ENCODE results near the gene PSMA5. TPM values are rescaled to one million over a fixed set of nuclear protein-coding genes. Genes with fewer than 3 reads are reported as not detected.
"Not testable (repeated sequence)": the region's sequence is repeated elsewhere in the genome, so short reads cannot be mapped to it uniquely, and the experiment has no call there.

PSMA5 gene
- total RNA-seq, 4 donors from 2014 or later: 25.1 to 35.7 (median 28.0) TPM

DNA sequence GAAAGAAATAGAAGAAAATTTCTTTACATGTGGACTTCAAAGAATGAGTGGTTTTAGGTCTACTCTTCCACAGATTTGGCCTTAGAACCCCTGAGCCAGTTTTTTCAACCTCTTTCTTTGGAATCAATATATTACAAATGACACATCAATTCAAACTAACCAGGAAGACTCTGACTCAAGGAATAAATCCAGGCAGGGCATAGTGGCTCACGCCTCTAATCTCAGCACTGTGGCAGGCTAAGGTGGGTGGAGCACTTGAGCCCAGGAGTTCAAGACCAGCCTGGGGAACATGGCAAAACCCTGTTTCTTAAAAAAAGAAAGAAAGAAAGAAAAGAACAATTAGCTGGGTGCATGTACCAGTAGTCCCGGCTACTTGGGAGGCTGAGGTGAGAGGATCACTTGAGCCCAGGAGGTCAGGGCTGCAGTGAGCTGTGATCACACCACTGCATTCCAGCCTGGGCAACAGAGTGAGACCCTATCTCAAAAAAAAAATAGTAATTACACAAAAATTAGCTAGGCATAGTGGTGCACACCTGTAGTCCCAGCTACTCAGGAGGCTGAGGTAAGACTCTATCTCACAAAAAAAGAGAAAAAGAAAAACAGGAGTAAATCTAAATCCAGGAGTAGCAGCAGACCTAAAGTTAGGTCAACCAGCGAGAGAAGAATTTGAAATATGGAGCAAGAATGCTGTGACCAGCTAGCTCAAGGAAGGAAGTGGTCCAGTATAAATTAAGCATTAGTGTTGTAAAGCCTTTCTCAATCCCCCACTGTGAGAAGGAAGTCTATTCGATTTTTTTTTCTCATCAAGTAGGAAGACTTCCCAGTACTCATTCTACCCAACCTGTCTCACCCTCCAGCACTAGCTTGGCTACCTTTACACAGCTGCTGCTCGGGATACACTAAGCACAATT lies 30.4 kb downstream of the PSMA5 start:
- Histone ChIP-seq H3K27ac (peak overlapping the region; percentile 88 to 96 (median 94)), H3K4me3 (replicated peaks in 1 of 3) (peak overlapping the region in 1 of 3 donors; percentile 48), H3K4me1 (peaks cover 43 to 49% of the 10 kb centered on the region in 2 donors), H3K36me3 (peaks cover 0 to 2% of the 10 kb centered on the region in 2 donors), H3K9me3 (no peaks in the 10 kb centered on the region), H3K27me3 (no peaks in the 10 kb centered on the region)
- TF ChIP-seq, protein P1, sequence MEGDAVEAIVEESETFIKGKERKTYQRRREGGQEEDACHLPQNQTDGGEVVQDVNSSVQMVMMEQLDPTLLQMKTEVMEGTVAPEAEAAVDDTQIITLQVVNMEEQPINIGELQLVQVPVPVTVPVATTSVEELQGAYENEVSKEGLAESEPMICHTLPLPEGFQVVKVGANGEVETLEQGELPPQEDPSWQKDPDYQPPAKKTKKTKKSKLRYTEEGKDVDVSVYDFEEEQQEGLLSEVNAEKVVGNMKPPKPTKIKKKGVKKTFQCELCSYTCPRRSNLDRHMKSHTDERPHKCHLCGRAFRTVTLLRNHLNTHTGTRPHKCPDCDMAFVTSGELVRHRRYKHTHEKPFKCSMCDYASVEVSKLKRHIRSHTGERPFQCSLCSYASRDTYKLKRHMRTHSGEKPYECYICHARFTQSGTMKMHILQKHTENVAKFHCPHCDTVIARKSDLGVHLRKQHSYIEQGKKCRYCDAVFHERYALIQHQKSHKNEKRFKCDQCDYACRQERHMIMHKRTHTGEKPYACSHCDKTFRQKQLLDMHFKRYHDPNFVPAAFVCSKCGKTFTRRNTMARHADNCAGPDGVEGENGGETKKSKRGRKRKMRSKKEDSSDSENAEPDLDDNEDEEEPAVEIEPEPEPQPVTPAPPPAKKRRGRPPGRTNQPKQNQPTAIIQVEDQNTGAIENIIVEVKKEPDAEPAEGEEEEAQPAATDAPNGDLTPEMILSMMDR (IDR thresholded peaks at IDR 0.05): no peak
- TF ChIP-seq POLR2A (IDR thresholded peaks at IDR 0.05): no peak
- no peak for DNase-seq
- intact Hi-C loops (cut with DNase I): loop anchor here (5.0 kb wide), 1 partner anchor 114 kb away; the partner anchor contains the start of gene PSRC1
- WGBS, 2 donors: 59 to 63% methylated on average over 5 of the region's 5 CpGs

DNA sequence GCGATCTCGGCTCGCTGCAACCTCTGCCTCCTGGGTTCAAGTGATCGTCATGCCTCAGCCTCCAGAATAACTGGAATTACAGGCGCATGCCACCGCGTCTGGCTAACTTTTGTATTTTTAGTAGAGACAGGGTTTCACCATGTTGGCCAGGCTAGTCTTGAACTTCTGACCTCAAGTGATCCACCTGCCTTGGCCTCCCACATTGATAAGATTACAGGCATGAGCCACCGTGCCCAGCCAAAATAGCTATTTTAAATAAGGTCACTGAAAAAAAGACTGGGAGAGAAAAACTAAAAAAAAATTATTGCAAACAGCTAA lies 31.0 kb downstream of the PSMA5 start:
- H3K9me3 ChIP-seq; H3K27me3 ChIP-seq; H3K4me3 ChIP-seq (replicated peaks in 1 of 3); H3K36me3 ChIP-seq: not testable (repeated sequence)
- Histone ChIP-seq H3K4me1 (peaks cover 50 to 55% of the 10 kb centered on the region in 2 donors), H3K27ac (peak overlapping the region; percentile 88 to 96 (median 94))
- DNase-seq: peak in 1 of 2 donors; percentile 53
- 42 to 44% methylated on average over 8 of the region's 8 CpGs for WGBS, 2 donors
- intact Hi-C loops (cut with DNase I): loop anchor here (5.0 kb wide), 1 partner anchor 113 kb away; the partner anchor contains the start of gene PSRC1

DNA sequence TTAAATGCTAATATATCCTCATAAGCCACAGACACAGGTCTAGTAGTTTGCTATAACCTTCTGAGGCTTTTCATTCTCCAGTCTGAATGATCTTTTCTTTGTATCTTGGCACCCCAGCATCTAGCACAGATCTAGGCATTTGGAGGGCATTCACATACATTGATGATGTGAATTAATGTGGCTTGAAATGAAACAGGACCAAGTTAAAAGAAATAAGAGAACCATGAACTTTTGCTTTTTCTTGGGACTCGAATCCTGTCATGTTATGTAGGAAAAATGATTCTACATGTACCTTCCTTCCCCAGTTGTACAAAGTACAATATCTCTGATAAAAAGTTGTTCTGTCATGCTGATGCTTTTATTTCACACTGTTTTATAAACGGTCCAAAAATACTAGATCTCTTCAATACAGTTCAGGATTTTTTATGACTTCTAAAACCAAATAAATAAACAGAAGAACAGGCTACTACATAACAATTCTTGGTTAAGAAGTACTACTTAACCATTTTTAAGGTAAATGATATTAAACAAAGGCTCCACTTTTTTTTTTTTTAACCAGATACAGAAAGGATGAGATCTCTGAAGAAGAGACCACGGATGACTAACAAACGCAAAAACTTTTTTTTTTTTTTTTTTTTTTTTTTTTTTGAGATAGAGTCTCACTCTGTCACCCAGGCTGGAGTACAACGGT lies 31.5 kb downstream of the PSMA5 start:
- Histone ChIP-seq H3K36me3 (no peaks in the 10 kb centered on the region), H3K4me1 (peaks cover 55 to 60% of the 10 kb centered on the region in 2 donors), H3K27ac (peak overlapping the region; percentile 88 to 96 (median 94)), H3K4me3 (replicated peaks in 1 of 3) (no peak overlapping the region), H3K9me3 (no peaks in the 10 kb centered on the region), H3K27me3 (no peaks in the 10 kb centered on the region)
- no peak for DNase-seq
- intact Hi-C loops (cut with DNase I): loop anchor here (5.0 kb wide), 1 partner anchor 112 kb away; the partner anchor contains the start of gene PSRC1
- 64 to 65% methylated on average over 5 of the region's 5 CpGs for WGBS, 2 donors
- TF ChIP-seq, protein P1 (IDR thresholded peaks at IDR 0.05): no peak
- no peak for TF ChIP-seq POLR2A (IDR thresholded peaks at IDR 0.05)

DNA sequence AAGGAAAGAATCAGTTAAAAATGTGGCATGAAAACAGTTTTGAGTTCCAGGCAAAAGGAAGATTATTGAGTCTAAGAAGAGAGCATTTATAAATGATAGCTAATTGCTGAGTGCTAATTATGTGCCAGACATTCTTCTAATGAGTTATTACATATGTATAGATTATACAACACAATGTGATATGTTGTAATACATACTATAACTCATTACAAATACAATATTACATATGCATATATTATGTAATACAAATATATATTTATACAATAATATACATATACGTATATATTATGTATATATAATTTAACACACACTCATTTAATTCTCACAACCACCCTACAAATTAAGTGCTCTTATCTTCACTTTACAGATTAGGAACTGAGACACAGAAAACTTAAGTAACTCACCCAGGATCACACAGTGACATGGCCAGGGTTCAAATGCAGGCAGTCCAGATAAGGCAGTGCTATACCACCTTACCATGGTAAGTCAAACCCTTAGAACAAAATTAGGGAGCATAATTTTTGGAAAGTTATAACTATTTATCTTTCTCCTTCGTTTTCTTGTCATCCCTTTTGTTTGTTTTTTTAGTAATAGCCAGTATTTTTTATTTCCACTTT lies 32.5 kb downstream of the PSMA5 start:
- intact Hi-C loops (cut with DNase I): no loop called here
- no peak overlapping the region for H3K4me3 ChIP-seq (replicated peaks in 1 of 3)
- H3K9me3 ChIP-seq: no peaks in the 10 kb centered on the region
- peaks cover 65% of the 10 kb centered on the region in 2 donors for H3K4me1 ChIP-seq
- no peak for DNase-seq
- no peaks in the 10 kb centered on the region for H3K36me3 ChIP-seq
- no peaks in the 10 kb centered on the region for H3K27me3 ChIP-seq
- TF ChIP-seq, protein P1 (IDR thresholded peaks at IDR 0.05): no peak
- TF ChIP-seq POLR2A (IDR thresholded peaks at IDR 0.05): no peak
- WGBS, 2 donors: 43 to 50% methylated on average over 2 of the region's 2 CpGs
- peak overlapping the region; percentile 88 to 96 (median 94) for H3K27ac ChIP-seq

DNA sequence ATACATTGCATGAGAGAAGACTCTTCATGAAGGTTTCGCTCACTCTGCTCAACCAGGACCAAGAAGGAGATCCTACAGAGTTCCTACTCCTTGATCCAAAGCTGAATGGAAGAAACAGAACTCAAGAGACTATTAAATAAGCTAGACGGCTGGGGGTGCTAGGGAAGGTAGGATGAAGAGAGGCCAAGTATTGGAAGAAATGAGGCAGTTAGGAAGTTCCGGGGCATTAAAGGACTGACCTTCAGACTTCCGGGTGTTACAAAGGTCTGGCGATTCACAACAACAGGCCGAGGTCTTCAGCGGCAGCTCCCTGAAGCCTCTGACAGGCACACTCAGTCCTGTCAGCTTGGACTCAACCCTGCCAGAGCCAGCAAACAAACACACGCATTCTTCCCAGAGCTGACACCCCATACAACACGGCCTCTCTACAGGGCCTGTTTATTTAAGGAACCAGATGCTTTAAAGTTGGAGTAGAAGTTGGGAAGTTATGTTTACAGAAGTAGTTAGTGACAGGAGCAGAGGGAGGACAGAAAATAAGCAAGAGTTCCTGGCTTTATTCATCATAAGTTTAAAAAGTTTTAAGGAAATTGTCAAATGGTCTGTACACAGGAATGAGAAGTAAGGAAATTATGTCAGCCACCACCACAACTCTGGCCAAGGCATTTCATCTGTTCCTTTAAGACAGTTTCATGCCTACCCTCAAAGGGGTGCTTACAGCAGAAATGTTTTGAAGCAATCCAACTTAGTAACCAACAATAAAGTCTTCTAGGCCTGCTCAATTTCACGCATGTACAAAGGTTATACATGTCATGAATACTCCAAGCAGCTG lies 33.2 kb downstream of the PSMA5 start:
- peaks cover 59 to 63% of the 10 kb centered on the region in 2 donors for H3K4me1 ChIP-seq
- DNase-seq: peak; percentile 89
- no peaks in the 10 kb centered on the region for H3K9me3 ChIP-seq
- no peaks in the 10 kb centered on the region for H3K36me3 ChIP-seq
- peak overlapping the region; percentile 88 to 96 (median 94) for H3K27ac ChIP-seq
- intact Hi-C loops (cut with DNase I): no loop called here
- 10 to 25% methylated on average over 10 of the region's 10 CpGs for WGBS, 2 donors
- peak overlapping the region in 1 of 3 donors; percentile 13 for H3K4me3 ChIP-seq (replicated peaks in 1 of 3)
- no peaks in the 10 kb centered on the region for H3K27me3 ChIP-seq
- peak in 1 of 2 donors; percentile 86 for TF ChIP-seq POLR2A (IDR thresholded peaks at IDR 0.05)
- TF ChIP-seq, protein P1 (IDR thresholded peaks at IDR 0.05): no peak

All from thyroid gland (tissue), 4 donors.